ENCODE measurements around the gene TMEM258. TPM values are rescaled to one million over a fixed set of nuclear protein-coding genes. Genes with fewer than 3 reads are reported as not detected.

Gene TMEM258
- total RNA-seq, 2 donors from 2014 or later = 68.4 to 77.6 TPM

Other genes starting within 250 kb of the TMEM258 start
- gene SYT7, start 211.5 kb downstream of the TMEM258 start, total RNA-seq = not detected
- gene DAGLA, start 112.2 kb downstream of the TMEM258 start, total RNA-seq = 1 to 10 TPM; 1.3 to 2.1 TPM
- gene MYRF, start 40.0 kb downstream of the TMEM258 start, total RNA-seq = 1 to 10 TPM in 1 of 2 donors, under 1 TPM in 1; 0.47 to 1.5 TPM
- 10 to 100 TPM in 1 of 2 donors, 1 to 10 TPM in 1; 9.7 to 13.0 TPM for gene FEN1, start 312 bp upstream of the TMEM258 start, total RNA-seq
- gene FADS1, start 24.4 kb upstream of the TMEM258 start, total RNA-seq = 1 to 10 TPM; 1.2 to 4.6 TPM
- gene FADS2, start 35.7 kb upstream of the TMEM258 start, total RNA-seq = 10 to 100 TPM in 1 of 2 donors, 1 to 10 TPM in 1; 5.2 to 15.7 TPM
- gene FADS3, start 98.9 kb upstream of the TMEM258 start, total RNA-seq = 10 to 100 TPM in 1 of 2 donors, 1 to 10 TPM in 1; 8.5 to 14.5 TPM
- not detected for gene RAB3IL1, start 125.0 kb upstream of the TMEM258 start, total RNA-seq
- gene BEST1, start 157.8 kb upstream of the TMEM258 start, total RNA-seq = under 1 TPM; 0.26 to 0.35 TPM
- gene FTH1, start 175.0 kb upstream of the TMEM258 start, total RNA-seq = 1,000 to 10,000 TPM; 1,744 to 2,260 TPM

All from T-helper 17 cell (primary cell).